GM12864 (cell line): Measurements from ENCODE around the gene DAPK1.

ENCODE experiments used
- DNase-seq: peaks from one replicate; pipeline ENCODE4 v3.0.0-alpha.2; 2011; ENCODE audit warnings: low read depth
- H3K4me3 ChIP-seq: 2 replicates; pipeline ENCODE4 v1.5.1; 2011; ENCODE audit warnings: mild to moderate bottlenecking, low read depth, low read length, control low read depth
- TF ChIP-seq, protein P1 (sequence below): IDR thresholded peaks from 2 replicates; pipeline ENCODE4 v1.5.1; 2011; ENCODE audit warnings: low read depth, mild to moderate bottlenecking, moderate library complexity, low read length, control low read depth, inconsistent platforms; ENCODE audit errors: missing control alignments

DAPK1 gene

GRCh38 chr9:87564791-87565241 lies 67.1 kb downstream of the DAPK1 start:
- no peak for DNase-seq
- TF ChIP-seq, protein P1, sequence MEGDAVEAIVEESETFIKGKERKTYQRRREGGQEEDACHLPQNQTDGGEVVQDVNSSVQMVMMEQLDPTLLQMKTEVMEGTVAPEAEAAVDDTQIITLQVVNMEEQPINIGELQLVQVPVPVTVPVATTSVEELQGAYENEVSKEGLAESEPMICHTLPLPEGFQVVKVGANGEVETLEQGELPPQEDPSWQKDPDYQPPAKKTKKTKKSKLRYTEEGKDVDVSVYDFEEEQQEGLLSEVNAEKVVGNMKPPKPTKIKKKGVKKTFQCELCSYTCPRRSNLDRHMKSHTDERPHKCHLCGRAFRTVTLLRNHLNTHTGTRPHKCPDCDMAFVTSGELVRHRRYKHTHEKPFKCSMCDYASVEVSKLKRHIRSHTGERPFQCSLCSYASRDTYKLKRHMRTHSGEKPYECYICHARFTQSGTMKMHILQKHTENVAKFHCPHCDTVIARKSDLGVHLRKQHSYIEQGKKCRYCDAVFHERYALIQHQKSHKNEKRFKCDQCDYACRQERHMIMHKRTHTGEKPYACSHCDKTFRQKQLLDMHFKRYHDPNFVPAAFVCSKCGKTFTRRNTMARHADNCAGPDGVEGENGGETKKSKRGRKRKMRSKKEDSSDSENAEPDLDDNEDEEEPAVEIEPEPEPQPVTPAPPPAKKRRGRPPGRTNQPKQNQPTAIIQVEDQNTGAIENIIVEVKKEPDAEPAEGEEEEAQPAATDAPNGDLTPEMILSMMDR: no peak
- H3K4me3 ChIP-seq: no peak overlapping the region

DNA sequence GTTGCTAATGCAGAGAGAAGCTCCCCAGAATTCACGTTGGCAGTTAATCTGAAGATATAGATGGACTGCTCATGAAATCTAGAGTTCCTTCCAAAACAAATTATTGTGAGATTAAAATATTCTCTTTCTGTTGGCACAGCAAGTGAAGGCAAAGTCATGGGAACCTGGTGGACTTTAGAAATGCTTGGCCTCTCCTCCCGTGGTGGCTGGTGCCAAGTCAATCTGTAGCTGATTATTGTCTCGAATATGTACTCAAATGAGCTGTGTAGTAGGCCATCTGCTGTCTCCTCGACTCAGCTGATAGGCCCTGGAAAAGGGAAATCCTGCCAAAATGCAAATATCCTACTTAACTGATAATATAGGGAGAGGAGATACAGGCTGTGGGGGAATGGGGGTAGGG lies 69.3 kb downstream of the DAPK1 start:
- H3K4me3 ChIP-seq: no peak overlapping the region
- TF ChIP-seq, protein P1: no peak
- DNase-seq: no peak

GRCh38 chr9:87567571-87567970 lies 69.9 kb downstream of the DAPK1 start:
- DNase-seq: no peak
- H3K4me3 ChIP-seq: no peak overlapping the region

GRCh38 chr9:87567983-87568382 lies 70.3 kb downstream of the DAPK1 start:
- TF ChIP-seq, protein P1: no peak
- DNase-seq: no peak
- H3K4me3 ChIP-seq: no peak overlapping the region

More at GRCh38 chr9:87567571-87567970, 69.9 kb downstream of the DAPK1 start:
- TF ChIP-seq, protein P1: no peak

GRCh38 chr9:87568401-87568800 lies 70.7 kb downstream of the DAPK1 start:
- TF ChIP-seq, protein P1: no peak
- no peak for DNase-seq

GRCh38 chr9:87569008-87569509 lies 71.4 kb downstream of the DAPK1 start:
- TF ChIP-seq, protein P1: no peak
- no peak for DNase-seq
- H3K4me3 ChIP-seq: no peak overlapping the region

More at GRCh38 chr9:87568401-87568800, 70.7 kb downstream of the DAPK1 start:
- no peak overlapping the region for H3K4me3 ChIP-seq

GRCh38 chr9:87569518-87569917 lies 71.9 kb downstream of the DAPK1 start:
- no peak for DNase-seq
- H3K4me3 ChIP-seq: no peak overlapping the region
- TF ChIP-seq, protein P1: no peak
